IPS DF 6.9 (cell line): ENCODE data around the gene SGMS1.
"Not testable (repeated sequence)": the region's sequence is repeated elsewhere in the genome, so short reads cannot be mapped to it uniquely, and the experiment has no call there.

Source experiments
- DNase-seq: peaks from one replicate; pipeline ENCODE4 v3.0.0-alpha.2; 2013; ENCODE audit warnings: low read depth, low spot score
- H3K27ac ChIP-seq: one replicate; pipeline ENCODE4 v1.5.1; 2013; ENCODE audit warnings: low read length, control low read depth
- H3K27me3 ChIP-seq: 2 replicates; pipeline ENCODE4 v1.6.1; 2013; ENCODE audit warnings: mild to moderate bottlenecking, low read length; ENCODE audit not compliant: control insufficient read depth, insufficient read depth
- H3K36me3 ChIP-seq: 2 replicates; pipeline ENCODE4 v1.6.1; 2013; ENCODE audit warnings: low read length; ENCODE audit not compliant: control insufficient read depth, insufficient read depth
- H3K4me1 ChIP-seq: 2 replicates; pipeline ENCODE4 v1.6.1; 2013; ENCODE audit warnings: low read length; ENCODE audit not compliant: control insufficient read depth, insufficient read depth
- H3K4me3 ChIP-seq: 2 replicates; pipeline ENCODE4 v1.5.1; 2013; ENCODE audit warnings: mild to moderate bottlenecking, low read length
- H3K9me3 ChIP-seq: 2 replicates; pipeline ENCODE4 v1.6.1; 2013; ENCODE audit warnings: low read length, inconsistent platforms; ENCODE audit not compliant: control insufficient read depth, insufficient read depth
- WGBS: extraction: QIAGEN DNeasy Blood & Tissue Kit; methylation state at CpG from one replicate; pipeline ENCODE4 v1.1.7; 2013; ENCODE audit warnings: mixed read lengths, missing lambda C conversion rate; ENCODE audit not compliant: insufficient read length, insufficient coverage; 5-methylcytosine and 5-hydroxymethylcytosine counted together

The SGMS1 gene

GRCh38 chr10:50358925-50359687 lies 264.6 kb downstream of the SGMS1 start:
- Histone ChIP-seq H3K4me1 (no peaks in the 10 kb centered on the region; the same call in 1 of the 2 replicates), H3K9me3 (no peaks in the 10 kb centered on the region), H3K27me3 (no peaks in the 10 kb centered on the region), H3K27ac (no peak overlapping the region), H3K36me3 (no peaks in the 10 kb centered on the region), H3K4me3 (no peak overlapping the region)
- no CpG with 5 or more reads among the region's 1 CpG for WGBS
- no peak for DNase-seq

DNA sequence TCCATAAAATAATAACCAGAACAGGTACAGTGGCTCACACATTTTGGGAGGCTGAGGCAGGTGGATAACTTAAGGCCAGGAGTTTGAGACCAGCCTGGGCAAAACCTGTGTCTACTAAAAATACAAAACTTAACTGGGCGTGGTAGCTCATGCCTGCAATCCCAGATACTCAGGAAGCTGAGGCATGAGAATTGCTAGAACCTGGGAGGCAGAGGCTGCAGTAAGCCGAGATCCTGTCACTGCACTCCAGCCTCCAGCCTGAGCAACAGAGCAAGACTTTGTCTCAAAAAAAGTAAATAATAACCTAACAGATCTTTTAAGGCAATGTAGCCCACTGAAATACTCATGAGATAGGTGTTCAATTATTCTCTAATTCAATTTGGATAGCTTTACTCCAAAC lies 265.3 kb downstream of the SGMS1 start:
- Histone ChIP-seq H3K36me3 (no peaks in the 10 kb centered on the region), H3K9me3 (no peaks in the 10 kb centered on the region), H3K27me3 (no peaks in the 10 kb centered on the region), H3K4me1 (no peaks in the 10 kb centered on the region; the same call in 1 of the 2 replicates), H3K4me3 (no peak overlapping the region), H3K27ac (no peak overlapping the region)
- no CpG with 5 or more reads among the region's 2 CpGs for WGBS
- DNase-seq, result no peak

DNA sequence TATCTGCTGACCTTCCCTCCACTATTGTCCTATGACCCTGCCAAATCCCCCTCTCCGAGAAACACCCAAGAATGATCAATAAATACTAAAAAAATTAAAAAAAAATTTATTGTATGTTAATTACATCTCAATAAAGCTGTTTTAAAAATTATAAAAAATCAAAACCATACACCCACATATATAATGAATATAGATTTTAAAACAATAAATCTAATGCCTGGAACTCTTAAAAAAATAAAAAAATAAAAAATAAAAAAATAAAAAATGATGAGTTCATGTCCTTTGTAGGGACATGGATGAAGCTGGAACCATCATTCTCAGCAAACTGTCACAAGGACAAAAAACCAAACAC lies 267.3 kb downstream of the SGMS1 start:
- H3K4me3 ChIP-seq, H3K27me3 ChIP-seq, H3K27ac ChIP-seq, H3K4me1 ChIP-seq, H3K36me3 ChIP-seq, H3K9me3 ChIP-seq, DNase-seq: not testable (repeated sequence)
- no CpG with 5 or more reads among the region's 1 CpG for WGBS

- H3K4me1 ChIP-seq, H3K27me3 ChIP-seq, DNase-seq, H3K9me3 ChIP-seq, H3K27ac ChIP-seq, H3K36me3 ChIP-seq, H3K4me3 ChIP-seq: not testable (repeated sequence)
- WGBS, result no CpG with 5 or more reads among the region's 33 CpGs
These were observed 267.9 kb downstream of the SGMS1 start for GRCh38 chr10:50355693-50356480.

DNA sequence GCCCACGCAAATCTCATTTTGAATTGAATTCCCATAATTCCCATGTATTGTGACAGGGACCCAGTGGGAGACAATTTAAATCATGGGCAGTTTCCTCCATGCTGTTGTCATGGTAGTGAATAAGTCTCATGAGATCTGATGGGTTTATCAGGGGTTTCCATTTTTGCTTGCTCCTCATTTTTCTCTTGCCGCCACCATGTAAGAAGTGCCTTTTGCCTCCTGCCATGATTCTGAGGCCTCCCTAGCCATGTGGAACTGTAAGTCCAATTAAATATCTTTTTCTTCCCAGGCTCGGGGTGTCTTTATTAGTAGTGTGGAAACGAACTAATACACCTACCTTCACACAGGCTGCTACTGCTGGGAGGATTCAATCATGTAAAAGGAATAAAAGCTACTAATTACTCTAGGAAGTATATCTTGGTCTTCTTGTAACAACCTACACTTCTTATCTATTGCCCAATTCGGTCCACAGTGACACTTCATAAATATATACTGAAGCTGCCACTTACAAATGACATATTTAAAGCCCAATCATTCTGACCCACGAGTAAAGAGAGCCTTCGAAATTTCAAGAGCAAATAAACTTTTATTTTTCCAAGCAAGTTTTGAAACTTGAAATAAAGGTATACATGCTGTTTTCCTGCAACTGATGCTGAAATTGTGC lies 272.1 kb downstream of the SGMS1 start:
- H3K36me3 ChIP-seq, result no peaks in the 10 kb centered on the region
- no peak for DNase-seq
- no peaks in the 10 kb centered on the region; the same call in 1 of the 2 replicates for H3K9me3 ChIP-seq
- no peak overlapping the region for H3K4me3 ChIP-seq
- H3K27me3 ChIP-seq, result no peaks in the 10 kb centered on the region
- H3K4me1 ChIP-seq, result no peaks in the 10 kb centered on the region
- no CpG with 5 or more reads among the region's 7 CpGs for WGBS
- no peak overlapping the region for H3K27ac ChIP-seq

DNA sequence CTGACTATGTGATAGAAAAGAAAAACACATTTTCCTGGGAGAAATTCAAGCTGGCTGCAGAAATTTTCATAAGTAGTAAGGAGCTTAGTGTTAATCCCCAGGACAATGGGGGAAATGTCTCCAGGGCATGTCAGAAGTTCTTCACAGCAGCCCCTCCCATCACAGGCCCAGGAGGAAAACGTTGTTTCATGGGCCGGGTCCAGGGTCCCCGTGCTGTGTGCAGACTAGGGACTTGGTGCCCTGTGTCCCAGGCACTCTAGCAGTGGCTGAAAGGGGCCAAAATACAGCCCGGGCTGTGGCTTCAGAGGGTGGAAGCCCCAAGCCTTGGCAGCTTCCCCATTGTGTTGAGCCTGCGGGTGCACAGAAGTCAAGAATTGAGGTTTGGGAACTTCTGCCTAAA lies 273.4 kb downstream of the SGMS1 start:
- H3K4me1 ChIP-seq, result no peaks in the 10 kb centered on the region
- no CpG with 5 or more reads among the region's 5 CpGs for WGBS
- no peak overlapping the region for H3K27ac ChIP-seq

GRCh38 chr10:50349554-50349953 lies 274.2 kb downstream of the SGMS1 start:
- H3K27me3 ChIP-seq, result no peaks in the 10 kb centered on the region
- no peaks in the 10 kb centered on the region for H3K4me1 ChIP-seq
- WGBS, result no CpG with 5 or more reads among the region's 1 CpG
- DNase-seq, result no peak
- no peak overlapping the region for H3K4me3 ChIP-seq
- no peak overlapping the region for H3K27ac ChIP-seq
- no peaks in the 10 kb centered on the region for H3K36me3 ChIP-seq
- no peaks in the 10 kb centered on the region; the same call in 1 of the 2 replicates for H3K9me3 ChIP-seq

More for the DNA sequence above, 273.4 kb downstream of the SGMS1 start:
- Histone ChIP-seq H3K36me3 (no peaks in the 10 kb centered on the region), H3K27me3 (no peaks in the 10 kb centered on the region), H3K4me3 (no peak overlapping the region), H3K9me3 (no peaks in the 10 kb centered on the region; the same call in 1 of the 2 replicates)
- DNase-seq, result no peak

DNA sequence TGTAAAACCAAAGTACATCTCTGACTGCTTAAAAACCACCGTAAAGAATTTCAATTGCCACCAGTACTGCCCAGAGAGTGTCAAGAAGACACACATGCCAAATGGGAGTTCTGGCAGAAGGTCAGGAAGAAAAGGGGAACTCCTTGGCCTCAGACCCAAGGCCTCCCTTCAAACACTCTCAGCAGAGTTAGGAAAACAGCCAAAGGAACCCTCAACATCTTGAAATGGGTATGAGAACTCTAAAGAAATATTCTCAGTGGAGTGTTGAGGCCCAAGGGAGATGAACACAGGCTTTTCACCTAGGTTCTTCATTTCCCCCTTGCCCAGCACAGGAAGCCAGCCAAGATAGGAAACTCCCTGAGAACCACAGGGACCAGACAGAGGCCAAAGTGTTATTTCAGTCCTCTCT lies 276.4 kb downstream of the SGMS1 start:
- Histone ChIP-seq H3K27me3 (no peaks in the 10 kb centered on the region), H3K27ac (no peak overlapping the region), H3K36me3 (no peaks in the 10 kb centered on the region; the same call in none of the 2 replicates), H3K9me3 (no peaks in the 10 kb centered on the region; the same call in 1 of the 2 replicates), H3K4me1 (no peaks in the 10 kb centered on the region), H3K4me3 (no peak overlapping the region)
- DNase-seq, result no peak
- WGBS, result no CpG with 5 or more reads among the region's 1 CpG

DNA sequence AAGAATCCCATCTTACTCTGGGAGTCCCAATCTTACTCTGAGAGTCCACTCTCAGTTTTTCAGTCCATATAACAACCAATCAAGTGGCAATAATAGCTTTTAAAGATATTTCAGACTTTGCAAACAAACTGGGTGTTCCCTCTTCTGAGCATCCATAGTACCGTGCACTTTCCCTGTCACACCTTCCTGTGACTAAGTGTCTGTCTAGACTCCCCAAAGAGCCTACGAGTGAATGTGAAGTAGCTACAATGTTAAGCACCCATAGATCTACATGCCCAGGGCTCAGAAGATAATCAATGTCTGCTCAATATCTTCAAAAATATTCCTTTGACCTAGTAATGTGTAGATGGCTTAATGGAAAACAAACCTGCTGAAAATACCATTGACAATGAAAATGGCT lies 276.8 kb downstream of the SGMS1 start:
- Histone ChIP-seq H3K27ac (no peak overlapping the region), H3K36me3 (no peaks in the 10 kb centered on the region; the same call in none of the 2 replicates), H3K4me3 (no peak overlapping the region), H3K4me1 (no peaks in the 10 kb centered on the region), H3K9me3 (no peaks in the 10 kb centered on the region; the same call in 1 of the 2 replicates), H3K27me3 (no peaks in the 10 kb centered on the region)
- no CpG with 5 or more reads among the region's 2 CpGs for WGBS
- no peak for DNase-seq

- H3K9me3 ChIP-seq, result no peaks in the 10 kb centered on the region
- H3K36me3 ChIP-seq, result no peaks in the 10 kb centered on the region; the same call in none of the 2 replicates
- H3K4me1 ChIP-seq, result no peaks in the 10 kb centered on the region
- H3K27ac ChIP-seq, result no peak overlapping the region
- WGBS, result no CpG with 5 or more reads among the region's 3 CpGs
- no peak overlapping the region for H3K4me3 ChIP-seq
- DNase-seq, result no peak
- no peaks in the 10 kb centered on the region for H3K27me3 ChIP-seq
These were observed 278.2 kb downstream of the SGMS1 start for GRCh38 chr10:50345545-50345944.
